Measurements from ENCODE around the gene ACAP1. TPM values are rescaled to one million over a fixed set of nuclear protein-coding genes. Genes with fewer than 3 reads are reported as not detected.
A peak's percentile ranks its signal among the peaks of the same experiment; 100 is the strongest.

Gene ACAP1
- total and polyA plus RNA-seq, 4 donors, result 1.1 to 7.4 (median 4.7) TPM

DNA sequence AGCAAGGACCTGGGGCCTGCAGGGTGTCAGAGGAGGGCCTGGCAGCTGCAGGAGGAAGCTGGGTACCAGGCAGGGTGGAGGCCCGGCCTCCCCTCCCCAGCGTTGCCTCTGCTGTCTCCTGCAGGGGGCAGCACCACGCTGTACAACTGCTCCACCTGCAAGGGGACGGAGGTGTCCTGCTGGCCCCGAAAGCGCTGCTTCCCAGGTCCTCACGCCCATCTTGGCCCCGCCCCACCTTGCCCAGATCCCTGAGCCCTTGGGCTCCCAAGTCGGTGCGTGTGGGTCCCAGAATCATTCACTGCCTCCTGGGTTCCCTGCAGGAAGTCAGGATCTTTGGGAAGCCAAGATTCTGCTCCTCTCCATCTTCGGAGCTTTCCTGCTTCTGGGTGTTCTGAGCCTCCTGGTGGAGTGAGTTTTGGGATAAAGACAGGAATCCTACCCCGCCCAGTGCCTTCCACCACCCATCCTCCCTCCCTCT is 19.8 kb downstream of the ACAP1 start:
- 6% methylated on average over 12 of the region's 12 CpGs for WGBS
- TF ChIP-seq RAD21 (IDR thresholded peaks at IDR 0.05), result peak; percentile 86 to 93
- TF ChIP-seq HNF4G (IDR thresholded peaks at IDR 0.05), result no peak
- TF ChIP-seq, protein P1, sequence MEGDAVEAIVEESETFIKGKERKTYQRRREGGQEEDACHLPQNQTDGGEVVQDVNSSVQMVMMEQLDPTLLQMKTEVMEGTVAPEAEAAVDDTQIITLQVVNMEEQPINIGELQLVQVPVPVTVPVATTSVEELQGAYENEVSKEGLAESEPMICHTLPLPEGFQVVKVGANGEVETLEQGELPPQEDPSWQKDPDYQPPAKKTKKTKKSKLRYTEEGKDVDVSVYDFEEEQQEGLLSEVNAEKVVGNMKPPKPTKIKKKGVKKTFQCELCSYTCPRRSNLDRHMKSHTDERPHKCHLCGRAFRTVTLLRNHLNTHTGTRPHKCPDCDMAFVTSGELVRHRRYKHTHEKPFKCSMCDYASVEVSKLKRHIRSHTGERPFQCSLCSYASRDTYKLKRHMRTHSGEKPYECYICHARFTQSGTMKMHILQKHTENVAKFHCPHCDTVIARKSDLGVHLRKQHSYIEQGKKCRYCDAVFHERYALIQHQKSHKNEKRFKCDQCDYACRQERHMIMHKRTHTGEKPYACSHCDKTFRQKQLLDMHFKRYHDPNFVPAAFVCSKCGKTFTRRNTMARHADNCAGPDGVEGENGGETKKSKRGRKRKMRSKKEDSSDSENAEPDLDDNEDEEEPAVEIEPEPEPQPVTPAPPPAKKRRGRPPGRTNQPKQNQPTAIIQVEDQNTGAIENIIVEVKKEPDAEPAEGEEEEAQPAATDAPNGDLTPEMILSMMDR (IDR thresholded peaks at IDR 0.05; ENCODE audit: low read depth, low read length, missing input control), result peak; percentile 83
- Histone ChIP-seq H3K9ac (ENCODE audit: low read depth in 1 of 2, low read length in 2 of 2) (no peak overlapping the region), H3K9me3 (ENCODE audit: control insufficient read depth in 4 of 4, low read length in 3 of 4) (no peaks in the 10 kb centered on the region), H3K36me3 (ENCODE audit: control insufficient read depth in 4 of 4, insufficient read depth in 3 of 4, low read depth in 1 of 4, low read length in 3 of 4) (no peaks in the 10 kb centered on the region), H3K27ac (ENCODE audit: low read depth in 1 of 2, low read length in 2 of 2) (no peak overlapping the region), H3K4me1 (ENCODE audit: control insufficient read depth in 4 of 4, insufficient read depth in 4 of 4, low read length in 3 of 4) (peaks cover 4 to 18% (median 10%) of the 10 kb centered on the region in 4 donors), H3K4me3 (ENCODE audit: low read depth in 1 of 3, low read length in 3 of 3) (no peak overlapping the region), H3K27me3 (ENCODE audit: control insufficient read depth in 4 of 4, insufficient read depth in 4 of 4, low read length in 3 of 4) (no peaks in the 10 kb centered on the region)
- DNase-seq (ENCODE audit: low spot score), result peak; percentile 82

DNA sequence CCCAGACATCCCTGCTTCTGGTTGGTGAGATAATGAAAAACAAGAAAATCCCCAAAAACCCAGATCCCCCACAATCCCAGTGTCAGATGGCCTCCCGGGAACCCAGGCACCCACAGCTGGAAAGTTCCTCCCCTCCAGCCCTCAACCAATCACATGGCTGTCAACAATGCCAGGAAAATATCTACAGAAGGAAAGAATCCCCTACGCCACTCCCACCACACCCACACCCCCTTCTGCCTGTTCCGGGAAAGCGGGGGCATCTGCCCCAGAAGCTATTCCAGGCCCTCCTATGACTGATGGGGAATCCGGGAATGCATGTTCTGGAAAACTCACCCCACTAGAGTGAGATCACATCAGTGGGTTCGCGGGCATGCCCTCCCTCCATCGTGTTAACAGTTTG is 20.4 kb downstream of the ACAP1 start:
- Histone ChIP-seq H3K36me3 (ENCODE audit: control insufficient read depth in 4 of 4, insufficient read depth in 3 of 4, low read depth in 1 of 4, low read length in 3 of 4) (no peaks in the 10 kb centered on the region), H3K9me3 (ENCODE audit: control insufficient read depth in 4 of 4, low read length in 3 of 4) (no peaks in the 10 kb centered on the region), H3K9ac (ENCODE audit: low read depth in 1 of 2, low read length in 2 of 2) (no peak overlapping the region), H3K4me3 (ENCODE audit: low read depth in 1 of 3, low read length in 3 of 3) (no peak overlapping the region), H3K4me1 (ENCODE audit: control insufficient read depth in 4 of 4, insufficient read depth in 4 of 4, low read length in 3 of 4) (peaks cover 4 to 15% (median 8%) of the 10 kb centered on the region in 4 donors), H3K27ac (ENCODE audit: low read depth in 1 of 2, low read length in 2 of 2) (no peak overlapping the region), H3K27me3 (ENCODE audit: control insufficient read depth in 4 of 4, insufficient read depth in 4 of 4, low read length in 3 of 4) (no peaks in the 10 kb centered on the region)
- TF ChIP-seq RXRA (IDR thresholded peaks at IDR 0.05) (no peak), EGR1 (IDR thresholded peaks at IDR 0.05; ENCODE audit: low read depth in 2 of 2) (no peak), FOXA1 (IDR thresholded peaks at IDR 0.05) (no peak), HNF4G (IDR thresholded peaks at IDR 0.05) (no peak), GABPA (IDR thresholded peaks at IDR 0.05 in 1 of 2, conservative IDR thresholded peaks at IDR 0.05 in 1 of 2) (no peak), YY1 (IDR thresholded peaks at IDR 0.05) (no peak), JUND (IDR thresholded peaks at IDR 0.05) (no peak), SP1 (IDR thresholded peaks at IDR 0.05) (no peak), NR2F2 (IDR thresholded peaks at IDR 0.05) (no peak), HNF4A (conservative IDR thresholded peaks at IDR 0.05) (no peak), RAD21 (IDR thresholded peaks at IDR 0.05) (no peak), TAF1 (conservative IDR thresholded peaks at IDR 0.05) (no peak)
- TF ChIP-seq, protein P2, sequence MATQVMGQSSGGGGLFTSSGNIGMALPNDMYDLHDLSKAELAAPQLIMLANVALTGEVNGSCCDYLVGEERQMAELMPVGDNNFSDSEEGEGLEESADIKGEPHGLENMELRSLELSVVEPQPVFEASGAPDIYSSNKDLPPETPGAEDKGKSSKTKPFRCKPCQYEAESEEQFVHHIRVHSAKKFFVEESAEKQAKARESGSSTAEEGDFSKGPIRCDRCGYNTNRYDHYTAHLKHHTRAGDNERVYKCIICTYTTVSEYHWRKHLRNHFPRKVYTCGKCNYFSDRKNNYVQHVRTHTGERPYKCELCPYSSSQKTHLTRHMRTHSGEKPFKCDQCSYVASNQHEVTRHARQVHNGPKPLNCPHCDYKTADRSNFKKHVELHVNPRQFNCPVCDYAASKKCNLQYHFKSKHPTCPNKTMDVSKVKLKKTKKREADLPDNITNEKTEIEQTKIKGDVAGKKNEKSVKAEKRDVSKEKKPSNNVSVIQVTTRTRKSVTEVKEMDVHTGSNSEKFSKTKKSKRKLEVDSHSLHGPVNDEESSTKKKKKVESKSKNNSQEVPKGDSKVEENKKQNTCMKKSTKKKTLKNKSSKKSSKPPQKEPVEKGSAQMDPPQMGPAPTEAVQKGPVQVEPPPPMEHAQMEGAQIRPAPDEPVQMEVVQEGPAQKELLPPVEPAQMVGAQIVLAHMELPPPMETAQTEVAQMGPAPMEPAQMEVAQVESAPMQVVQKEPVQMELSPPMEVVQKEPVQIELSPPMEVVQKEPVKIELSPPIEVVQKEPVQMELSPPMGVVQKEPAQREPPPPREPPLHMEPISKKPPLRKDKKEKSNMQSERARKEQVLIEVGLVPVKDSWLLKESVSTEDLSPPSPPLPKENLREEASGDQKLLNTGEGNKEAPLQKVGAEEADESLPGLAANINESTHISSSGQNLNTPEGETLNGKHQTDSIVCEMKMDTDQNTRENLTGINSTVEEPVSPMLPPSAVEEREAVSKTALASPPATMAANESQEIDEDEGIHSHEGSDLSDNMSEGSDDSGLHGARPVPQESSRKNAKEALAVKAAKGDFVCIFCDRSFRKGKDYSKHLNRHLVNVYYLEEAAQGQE (IDR thresholded peaks at IDR 0.05), result no peak
- TF ChIP-seq, protein P3, sequence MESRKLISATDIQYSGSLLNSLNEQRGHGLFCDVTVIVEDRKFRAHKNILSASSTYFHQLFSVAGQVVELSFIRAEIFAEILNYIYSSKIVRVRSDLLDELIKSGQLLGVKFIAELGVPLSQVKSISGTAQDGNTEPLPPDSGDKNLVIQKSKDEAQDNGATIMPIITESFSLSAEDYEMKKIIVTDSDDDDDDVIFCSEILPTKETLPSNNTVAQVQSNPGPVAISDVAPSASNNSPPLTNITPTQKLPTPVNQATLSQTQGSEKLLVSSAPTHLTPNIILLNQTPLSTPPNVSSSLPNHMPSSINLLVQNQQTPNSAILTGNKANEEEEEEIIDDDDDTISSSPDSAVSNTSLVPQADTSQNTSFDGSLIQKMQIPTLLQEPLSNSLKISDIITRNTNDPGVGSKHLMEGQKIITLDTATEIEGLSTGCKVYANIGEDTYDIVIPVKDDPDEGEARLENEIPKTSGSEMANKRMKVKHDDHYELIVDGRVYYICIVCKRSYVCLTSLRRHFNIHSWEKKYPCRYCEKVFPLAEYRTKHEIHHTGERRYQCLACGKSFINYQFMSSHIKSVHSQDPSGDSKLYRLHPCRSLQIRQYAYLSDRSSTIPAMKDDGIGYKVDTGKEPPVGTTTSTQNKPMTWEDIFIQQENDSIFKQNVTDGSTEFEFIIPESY (IDR thresholded peaks at IDR 0.05), result no peak
- TF ChIP-seq, protein P4, sequence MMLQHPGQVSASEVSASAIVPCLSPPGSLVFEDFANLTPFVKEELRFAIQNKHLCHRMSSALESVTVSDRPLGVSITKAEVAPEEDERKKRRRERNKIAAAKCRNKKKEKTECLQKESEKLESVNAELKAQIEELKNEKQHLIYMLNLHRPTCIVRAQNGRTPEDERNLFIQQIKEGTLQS (IDR thresholded peaks at IDR 0.05), result no peak
- TF ChIP-seq, protein P5, sequence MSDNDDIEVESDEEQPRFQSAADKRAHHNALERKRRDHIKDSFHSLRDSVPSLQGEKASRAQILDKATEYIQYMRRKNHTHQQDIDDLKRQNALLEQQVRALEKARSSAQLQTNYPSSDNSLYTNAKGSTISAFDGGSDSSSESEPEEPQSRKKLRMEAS (IDR thresholded peaks at IDR 0.05), result no peak
- no peak for DNase-seq (ENCODE audit: low spot score)
- whole genome bisulfite sequencing, result 70% methylated on average over 8 of the region's 8 CpGs
